ENCODE results near the gene ZNF831.

GRCh38 chr20:59123011-59123677, 40.5 kb upstream of the ZNF831 start:
- TF ChIP-seq MAX (IDR thresholded peaks at IDR 0.05): no peak
- no peak for TF ChIP-seq TCF12 (IDR thresholded peaks at IDR 0.05; ENCODE audit: low read depth)
- no peak for TF ChIP-seq RAD21 (IDR thresholded peaks at IDR 0.05; ENCODE audit: low read depth)
- TF ChIP-seq USF1 (IDR thresholded peaks at IDR 0.05): no peak
- no peak for TF ChIP-seq CEBPB (IDR thresholded peaks at IDR 0.05)
- TF ChIP-seq, protein P1, sequence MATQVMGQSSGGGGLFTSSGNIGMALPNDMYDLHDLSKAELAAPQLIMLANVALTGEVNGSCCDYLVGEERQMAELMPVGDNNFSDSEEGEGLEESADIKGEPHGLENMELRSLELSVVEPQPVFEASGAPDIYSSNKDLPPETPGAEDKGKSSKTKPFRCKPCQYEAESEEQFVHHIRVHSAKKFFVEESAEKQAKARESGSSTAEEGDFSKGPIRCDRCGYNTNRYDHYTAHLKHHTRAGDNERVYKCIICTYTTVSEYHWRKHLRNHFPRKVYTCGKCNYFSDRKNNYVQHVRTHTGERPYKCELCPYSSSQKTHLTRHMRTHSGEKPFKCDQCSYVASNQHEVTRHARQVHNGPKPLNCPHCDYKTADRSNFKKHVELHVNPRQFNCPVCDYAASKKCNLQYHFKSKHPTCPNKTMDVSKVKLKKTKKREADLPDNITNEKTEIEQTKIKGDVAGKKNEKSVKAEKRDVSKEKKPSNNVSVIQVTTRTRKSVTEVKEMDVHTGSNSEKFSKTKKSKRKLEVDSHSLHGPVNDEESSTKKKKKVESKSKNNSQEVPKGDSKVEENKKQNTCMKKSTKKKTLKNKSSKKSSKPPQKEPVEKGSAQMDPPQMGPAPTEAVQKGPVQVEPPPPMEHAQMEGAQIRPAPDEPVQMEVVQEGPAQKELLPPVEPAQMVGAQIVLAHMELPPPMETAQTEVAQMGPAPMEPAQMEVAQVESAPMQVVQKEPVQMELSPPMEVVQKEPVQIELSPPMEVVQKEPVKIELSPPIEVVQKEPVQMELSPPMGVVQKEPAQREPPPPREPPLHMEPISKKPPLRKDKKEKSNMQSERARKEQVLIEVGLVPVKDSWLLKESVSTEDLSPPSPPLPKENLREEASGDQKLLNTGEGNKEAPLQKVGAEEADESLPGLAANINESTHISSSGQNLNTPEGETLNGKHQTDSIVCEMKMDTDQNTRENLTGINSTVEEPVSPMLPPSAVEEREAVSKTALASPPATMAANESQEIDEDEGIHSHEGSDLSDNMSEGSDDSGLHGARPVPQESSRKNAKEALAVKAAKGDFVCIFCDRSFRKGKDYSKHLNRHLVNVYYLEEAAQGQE (IDR thresholded peaks at IDR 0.05; ENCODE audit: low read depth): no peak
- no peak for TF ChIP-seq EP300 (IDR thresholded peaks at IDR 0.05; ENCODE audit: borderline replicate concordance)
- no peak for TF ChIP-seq EGR1 (IDR thresholded peaks at IDR 0.05)
- TF ChIP-seq CREB1 (IDR thresholded peaks at IDR 0.05; ENCODE audit: low read depth): no peak
- TF ChIP-seq TAF1 (IDR thresholded peaks at IDR 0.05; ENCODE audit: low read depth): no peak
- no peak for TF ChIP-seq ZBTB7A (IDR thresholded peaks at IDR 0.05; ENCODE audit: low read depth)
- TF ChIP-seq TEAD4 (IDR thresholded peaks at IDR 0.05): no peak
